Loucy (cell line): Measurements from ENCODE around the gene CCDC82.

Experiments
- H2AFZ ChIP-seq: fragments of 200-600 bp; sonication (generic); 2 replicates; pipeline ENCODE4 v1.6.0; 2016; ENCODE audit warnings: antibody characterized with exemption, mild to moderate bottlenecking, low read length, moderate library complexity
- H3F3A ChIP-seq: fragments of 200-600 bp; 2 replicates; pipeline ENCODE4 v1.6.0; 2016; ENCODE audit warnings: antibody characterized with exemption, low read depth, mild to moderate bottlenecking
- H3K27me3 ChIP-seq: fragments of 200-600 bp; sonication (generic); 2 replicates; pipeline ENCODE4 v1.6.1; 2014; ENCODE audit warnings: low read length, mild to moderate bottlenecking; ENCODE audit not compliant: insufficient read depth, poor library complexity, severe bottlenecking
- H3K36me3 ChIP-seq: fragments of 200-600 bp; sonication (generic); 2 replicates; pipeline ENCODE4 v1.6.1; 2016; ENCODE audit warnings: low read length; ENCODE audit not compliant: insufficient read depth
- H3K4me1 ChIP-seq: fragments of 200-600 bp; sonication (generic); 2 replicates; pipeline ENCODE4 v1.5.1; 2014; ENCODE audit warnings: low read length, mild to moderate bottlenecking; ENCODE audit not compliant: insufficient read depth, poor library complexity, severe bottlenecking
- H3K4me2 ChIP-seq: fragments of 200-600 bp; sonication (generic); 2 replicates; pipeline ENCODE4 v1.6.0; 2014; ENCODE audit warnings: antibody characterized with exemption, low read length, low read depth, mild to moderate bottlenecking; ENCODE audit not compliant: poor library complexity, severe bottlenecking
- H3K4me3 ChIP-seq: fragments of 200-600 bp; sonication (generic); 2 replicates; pipeline ENCODE4 v1.5.1; 2014; ENCODE audit warnings: low read length, mild to moderate bottlenecking, mixed read lengths; ENCODE audit not compliant: poor library complexity, severe bottlenecking
- H3K79me2 ChIP-seq: fragments of 200-600 bp; sonication (generic); 2 replicates; pipeline ENCODE4 v1.6.1; 2014; ENCODE audit warnings: low read length; ENCODE audit not compliant: insufficient read depth
- H3K9ac ChIP-seq: fragments of 200-600 bp; sonication (generic); 2 replicates; pipeline ENCODE4 v1.6.0; 2014; ENCODE audit warnings: mild to moderate bottlenecking, low read depth, low read length, moderate library complexity; ENCODE audit not compliant: poor library complexity, severe bottlenecking
- H3K9me2 ChIP-seq: fragments of 200-600 bp; sonication (generic); replicated peaks from 2 replicates; pipeline ENCODE4 v1.6.1; 2016; ENCODE audit warnings: low read depth, low read length, mixed read lengths
- H3K9me3 ChIP-seq: fragments of 200-600 bp; sonication (generic); 2 replicates; pipeline ENCODE4 v1.6.1; 2014; ENCODE audit warnings: mild to moderate bottlenecking, antibody characterized with exemption, low read length, low read depth; ENCODE audit not compliant: insufficient read depth
- H4K20me1 ChIP-seq: fragments of 200-600 bp; sonication (generic); 2 replicates; pipeline ENCODE4 v1.6.0; 2014; ENCODE audit warnings: antibody characterized with exemption, low read length, mild to moderate bottlenecking; ENCODE audit not compliant: insufficient read depth, poor library complexity, severe bottlenecking
- CTCF ChIP-seq: fragments of 200-600 bp; sonication (generic); conservative IDR thresholded peaks from 2 replicates; pipeline ENCODE4 v1.5.1; 2014; ENCODE audit warnings: mild to moderate bottlenecking, antibody characterized with exemption, low read length
- EZH2phosphoT487 ChIP-seq: fragments of 200-600 bp; IDR thresholded peaks from 2 replicates; pipeline ENCODE4 v1.6.1; 2018; ENCODE audit warnings: antibody characterized with exemption, mild to moderate bottlenecking, moderate library complexity, borderline replicate concordance

CCDC82 gene

GRCh38 chr11:96317985-96318384, 71.7 kb downstream of the CCDC82 start:
- H3K27me3 ChIP-seq, result no peaks in the 10 kb centered on the region
- H3K9me3 ChIP-seq, result no peaks in the 10 kb centered on the region
- peaks cover 17% of the 10 kb centered on the region for H3K4me1 ChIP-seq
- no peaks in the 10 kb centered on the region for H4K20me1 ChIP-seq
- TF ChIP-seq CTCF, result no peak
- no peaks in the 10 kb centered on the region for H3K9me2 ChIP-seq
- no peak overlapping the region for H2AFZ ChIP-seq
- H3K36me3 ChIP-seq, result no peaks in the 10 kb centered on the region
- no peak overlapping the region for H3K9ac ChIP-seq
- no peak overlapping the region for H3K4me2 ChIP-seq
- no peaks in the 10 kb centered on the region for H3K79me2 ChIP-seq
- no peaks in the 10 kb centered on the region for H3F3A ChIP-seq
- H3K4me3 ChIP-seq, result no peak overlapping the region

GRCh38 chr11:96317571-96317970, 72.1 kb downstream of the CCDC82 start:
- no peak for TF ChIP-seq EZH2phosphoT487
- Histone ChIP-seq H3F3A (no peaks in the 10 kb centered on the region), H3K4me2 (no peak overlapping the region), H3K27me3 (no peaks in the 10 kb centered on the region), H3K9ac (no peak overlapping the region), H3K79me2 (no peaks in the 10 kb centered on the region), H3K4me1 (peaks cover 17% of the 10 kb centered on the region), H4K20me1 (no peaks in the 10 kb centered on the region), H3K36me3 (no peaks in the 10 kb centered on the region), H3K9me3 (no peaks in the 10 kb centered on the region), H2AFZ (no peak overlapping the region), H3K4me3 (no peak overlapping the region), H3K9me2 (no peaks in the 10 kb centered on the region)

GRCh38 chr11:96316869-96317268, 72.8 kb downstream of the CCDC82 start:
- Histone ChIP-seq H3K9me3 (no peaks in the 10 kb centered on the region), H3K79me2 (no peaks in the 10 kb centered on the region), H3K9me2 (no peaks in the 10 kb centered on the region), H3K27me3 (no peaks in the 10 kb centered on the region), H4K20me1 (no peaks in the 10 kb centered on the region), H3K9ac (no peak overlapping the region), H2AFZ (no peak overlapping the region), H3F3A (no peaks in the 10 kb centered on the region), H3K4me1 (peaks cover 17% of the 10 kb centered on the region), H3K36me3 (no peaks in the 10 kb centered on the region), H3K4me2 (no peak overlapping the region), H3K4me3 (no peak overlapping the region)
- TF ChIP-seq EZH2phosphoT487, result no peak
- TF ChIP-seq CTCF, result no peak

GRCh38 chr11:96315476-96315875, 74.2 kb downstream of the CCDC82 start:
- H3K9me3 ChIP-seq, result no peaks in the 10 kb centered on the region
- H3K36me3 ChIP-seq, result no peaks in the 10 kb centered on the region
- H3K9ac ChIP-seq, result no peak overlapping the region
- TF ChIP-seq EZH2phosphoT487, result no peak
- TF ChIP-seq CTCF, result no peak
- no peak overlapping the region for H3K4me2 ChIP-seq
- no peak overlapping the region for H3K4me3 ChIP-seq
- H2AFZ ChIP-seq, result no peak overlapping the region
- H3F3A ChIP-seq, result no peaks in the 10 kb centered on the region
- H3K27me3 ChIP-seq, result no peaks in the 10 kb centered on the region
- H3K79me2 ChIP-seq, result no peaks in the 10 kb centered on the region
- no peaks in the 10 kb centered on the region for H3K9me2 ChIP-seq
- H4K20me1 ChIP-seq, result no peaks in the 10 kb centered on the region
- peaks cover 17% of the 10 kb centered on the region for H3K4me1 ChIP-seq
